HAP-1 (cell line): ENCODE results near the gene GMCL2.

Experiments used
- DNase-seq, 2 experiments: peaks; one replicate each; pipeline ENCODE4 v3.0.0-alpha.2; 2016 to 2020; ENCODE audit warnings: low spot score in 2 of 2
- H3K27me3 ChIP-seq: fragments of 250-450 bp; sonication (Bioruptor Pico); 2 replicates; pipeline ENCODE4 v1.5.1; 2020; ENCODE audit warnings: low read depth, mild to moderate bottlenecking, moderate library complexity
- H3K36me3 ChIP-seq: fragments of 250-450 bp; sonication (Bioruptor Pico); replicated peaks from 2 replicates; pipeline ENCODE4 v1.5.1; 2020; ENCODE audit warnings: mild to moderate bottlenecking
- H3K4me1 ChIP-seq: fragments of 250-450 bp; sonication (Bioruptor Pico); 2 replicates; pipeline ENCODE4 v1.5.1; 2020; ENCODE audit warnings: mild to moderate bottlenecking
- H3K4me3 ChIP-seq: fragments of 250-450 bp; sonication (Bioruptor Pico); 2 replicates; pipeline ENCODE4 v1.5.1; 2020; ENCODE audit warnings: mild to moderate bottlenecking, moderate library complexity
- H3K9me3 ChIP-seq: fragments of 250-450 bp; sonication (Bioruptor Pico); 2 replicates; pipeline ENCODE4 v1.5.1; 2020; ENCODE audit warnings: mild to moderate bottlenecking, moderate library complexity
- in situ Hi-C: fragments of 300-500 bp; cut with MboI; formaldehyde crosslinking; loops from 3 replicates; pipeline ENCODE4 v1.14.3; 2020; ENCODE audit warnings: low sequenced_read_pairs, inconsistent platforms, mixed read lengths

The GMCL2 gene

DNA sequence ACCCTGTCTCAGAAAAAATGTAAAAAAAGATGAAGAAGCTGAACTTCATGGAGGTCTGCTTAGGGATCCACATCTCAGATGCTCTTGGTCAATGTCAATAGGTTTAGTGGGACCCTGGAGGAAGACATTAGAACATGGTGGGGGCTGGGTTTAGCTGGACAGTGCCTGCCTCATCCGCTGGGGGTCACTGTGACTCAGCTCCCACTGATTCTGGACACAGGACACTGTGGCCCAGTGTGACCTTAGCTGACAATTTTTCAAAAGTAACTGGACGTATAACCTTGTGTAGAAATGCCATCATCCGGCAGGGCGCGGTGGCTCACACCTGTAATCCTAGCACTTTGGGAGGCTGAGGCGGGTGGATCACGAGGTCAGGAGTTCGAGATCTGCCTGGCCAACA, 9.8 kb upstream of the GMCL2 start:
- no peaks in the 10 kb centered on the region for H3K36me3 ChIP-seq
- in situ Hi-C loops, result no loop called here
- no peak for DNase-seq

GRCh38 chr5:178196281-178196812, 9.2 kb upstream of the GMCL2 start:
- Histone ChIP-seq H3K4me3 (no peak overlapping the region), H3K4me1 (no peaks in the 10 kb centered on the region), H3K27me3 (peaks cover 3% of the 10 kb centered on the region; the same call in 1 of the 2 replicates), H3K36me3 (no peaks in the 10 kb centered on the region), H3K9me3 (no peaks in the 10 kb centered on the region; the same call in 1 of the 2 replicates)
- in situ Hi-C loops, result no loop called here
- no peak for DNase-seq

More for the DNA sequence above, 9.8 kb upstream of the GMCL2 start:
- H3K4me3 ChIP-seq, result no peak overlapping the region
- no peaks in the 10 kb centered on the region for H3K4me1 ChIP-seq
- peaks cover 3% of the 10 kb centered on the region; the same call in 1 of the 2 replicates for H3K27me3 ChIP-seq
- no peaks in the 10 kb centered on the region; the same call in 1 of the 2 replicates for H3K9me3 ChIP-seq

DNA sequence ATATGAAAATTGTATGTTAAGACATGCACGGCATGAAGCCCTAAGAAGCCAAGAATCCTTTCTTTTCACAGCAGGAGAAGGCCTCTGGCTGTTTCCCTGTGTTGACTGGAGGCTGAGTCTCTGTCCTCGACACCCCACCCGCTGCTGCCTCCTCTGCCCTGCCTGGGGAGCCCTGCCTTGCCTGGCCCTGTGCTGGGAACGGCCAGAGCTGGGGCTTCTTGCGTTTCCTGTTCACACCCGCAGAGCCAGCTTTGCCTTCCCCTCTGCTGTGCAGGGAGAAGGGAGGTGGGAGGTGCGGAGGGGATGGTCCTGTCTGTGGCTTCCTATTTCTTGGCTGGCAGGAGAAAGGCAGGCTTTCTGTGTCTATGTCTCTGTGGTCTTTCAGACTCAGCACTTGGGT, 6.9 kb upstream of the GMCL2 start:
- H3K9me3 ChIP-seq, result no peaks in the 10 kb centered on the region; the same call in 1 of the 2 replicates
- in situ Hi-C loops, result no loop called here
- DNase-seq, result no peak
- H3K36me3 ChIP-seq, result no peaks in the 10 kb centered on the region
- no peaks in the 10 kb centered on the region for H3K4me1 ChIP-seq
- H3K4me3 ChIP-seq, result no peak overlapping the region
- H3K27me3 ChIP-seq, result peaks cover 3% of the 10 kb centered on the region; the same call in 1 of the 2 replicates

DNA sequence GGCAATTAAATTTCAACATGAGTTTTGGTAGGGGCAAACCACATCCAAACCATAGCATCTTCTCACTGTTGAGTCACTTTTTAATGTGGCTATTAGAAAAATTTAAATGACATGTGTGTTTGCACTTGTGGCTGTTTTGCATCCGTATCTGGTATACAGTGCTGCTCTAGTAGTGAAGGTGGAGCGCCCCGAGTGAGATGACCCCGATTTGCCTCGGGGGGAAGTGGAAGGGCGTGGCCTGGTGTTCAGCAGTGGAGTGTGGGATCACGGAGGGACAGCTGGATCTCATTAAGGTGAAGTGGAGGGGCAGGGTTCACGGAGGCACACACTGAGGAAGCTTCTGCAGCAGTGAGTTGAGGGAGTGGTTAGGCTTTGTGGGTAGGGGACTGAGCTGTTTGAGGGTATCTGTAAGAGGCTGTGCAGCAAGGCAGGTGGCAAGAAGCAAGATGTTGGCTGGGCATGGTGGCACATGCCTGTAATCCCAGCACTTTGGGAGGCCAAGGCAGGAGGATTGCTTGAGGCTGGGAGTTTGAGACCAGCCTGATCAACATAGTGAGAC, 6.2 kb upstream of the GMCL2 start:
- no peaks in the 10 kb centered on the region; the same call in 1 of the 2 replicates for H3K9me3 ChIP-seq
- H3K4me1 ChIP-seq, result no peaks in the 10 kb centered on the region
- in situ Hi-C loops, result no loop called here
- H3K4me3 ChIP-seq, result no peak overlapping the region
- no peak for DNase-seq
- H3K36me3 ChIP-seq, result no peaks in the 10 kb centered on the region
- peaks cover 3% of the 10 kb centered on the region; the same call in 1 of the 2 replicates for H3K27me3 ChIP-seq

GRCh38 chr5:178192787-178193186, 5.6 kb upstream of the GMCL2 start:
- H3K4me3 ChIP-seq, result no peak overlapping the region

GRCh38 chr5:178192244-178192643, 5.1 kb upstream of the GMCL2 start:
- in situ Hi-C loops, result no loop called here
- Histone ChIP-seq H3K4me3 (no peak overlapping the region), H3K9me3 (no peaks in the 10 kb centered on the region; the same call in 1 of the 2 replicates), H3K36me3 (no peaks in the 10 kb centered on the region), H3K27me3 (peaks cover 3% of the 10 kb centered on the region; the same call in 1 of the 2 replicates), H3K4me1 (no peaks in the 10 kb centered on the region)
- DNase-seq, result no peak

More at GRCh38 chr5:178192787-178193186, 5.6 kb upstream of the GMCL2 start:
- Histone ChIP-seq H3K9me3 (no peaks in the 10 kb centered on the region; the same call in 1 of the 2 replicates), H3K36me3 (no peaks in the 10 kb centered on the region), H3K4me1 (no peaks in the 10 kb centered on the region), H3K27me3 (peaks cover 3% of the 10 kb centered on the region; the same call in 1 of the 2 replicates)
- DNase-seq, result no peak
- in situ Hi-C loops, result no loop called here

GRCh38 chr5:178191661-178192060, 4.5 kb upstream of the GMCL2 start:
- in situ Hi-C loops, result no loop called here
- H3K4me1 ChIP-seq, result no peaks in the 10 kb centered on the region; the same call in 1 of the 2 replicates
- no peaks in the 10 kb centered on the region for H3K36me3 ChIP-seq
- no peak overlapping the region for H3K4me3 ChIP-seq
- H3K27me3 ChIP-seq, result peaks cover 3% of the 10 kb centered on the region; the same call in 1 of the 2 replicates
- no peak for DNase-seq
- no peaks in the 10 kb centered on the region; the same call in 1 of the 2 replicates for H3K9me3 ChIP-seq

GRCh38 chr5:178189433-178189832, 2.3 kb upstream of the GMCL2 start:
- no peak for DNase-seq
- in situ Hi-C loops, result no loop called here
- peaks cover under 1% of the 10 kb centered on the region; the same call in 1 of the 2 replicates for H3K27me3 ChIP-seq
- H3K36me3 ChIP-seq, result no peaks in the 10 kb centered on the region
- peaks cover 5% of the 10 kb centered on the region for H3K4me1 ChIP-seq
- no peak overlapping the region for H3K4me3 ChIP-seq
- H3K9me3 ChIP-seq, result no peaks in the 10 kb centered on the region; the same call in 1 of the 2 replicates

DNA sequence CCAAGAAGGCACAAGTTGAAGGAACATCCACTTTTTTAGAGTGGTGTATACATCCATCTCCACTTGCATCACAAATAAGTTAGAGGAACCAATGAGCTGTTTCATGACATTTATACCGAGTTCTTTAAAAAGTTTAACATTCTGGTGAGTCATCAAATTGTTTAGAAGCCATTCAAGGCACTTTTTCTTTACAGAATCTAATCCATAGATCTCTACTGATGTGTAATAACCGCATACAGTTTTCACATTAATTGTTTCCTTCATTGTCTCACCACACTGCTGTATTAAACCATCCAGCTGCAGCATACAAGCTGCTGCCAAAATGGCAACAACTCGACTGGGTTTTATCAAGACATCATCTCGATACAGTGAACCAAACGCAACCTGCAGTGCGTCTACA, 744 bp downstream of the GMCL2 start:
- peaks cover 5% of the 10 kb centered on the region for H3K4me1 ChIP-seq
- H3K9me3 ChIP-seq, result no peaks in the 10 kb centered on the region
- no peaks in the 10 kb centered on the region for H3K36me3 ChIP-seq
- no peak for DNase-seq
- no peaks in the 10 kb centered on the region for H3K27me3 ChIP-seq
- in situ Hi-C loops, result no loop called here
- H3K4me3 ChIP-seq, result no peak overlapping the region

DNA sequence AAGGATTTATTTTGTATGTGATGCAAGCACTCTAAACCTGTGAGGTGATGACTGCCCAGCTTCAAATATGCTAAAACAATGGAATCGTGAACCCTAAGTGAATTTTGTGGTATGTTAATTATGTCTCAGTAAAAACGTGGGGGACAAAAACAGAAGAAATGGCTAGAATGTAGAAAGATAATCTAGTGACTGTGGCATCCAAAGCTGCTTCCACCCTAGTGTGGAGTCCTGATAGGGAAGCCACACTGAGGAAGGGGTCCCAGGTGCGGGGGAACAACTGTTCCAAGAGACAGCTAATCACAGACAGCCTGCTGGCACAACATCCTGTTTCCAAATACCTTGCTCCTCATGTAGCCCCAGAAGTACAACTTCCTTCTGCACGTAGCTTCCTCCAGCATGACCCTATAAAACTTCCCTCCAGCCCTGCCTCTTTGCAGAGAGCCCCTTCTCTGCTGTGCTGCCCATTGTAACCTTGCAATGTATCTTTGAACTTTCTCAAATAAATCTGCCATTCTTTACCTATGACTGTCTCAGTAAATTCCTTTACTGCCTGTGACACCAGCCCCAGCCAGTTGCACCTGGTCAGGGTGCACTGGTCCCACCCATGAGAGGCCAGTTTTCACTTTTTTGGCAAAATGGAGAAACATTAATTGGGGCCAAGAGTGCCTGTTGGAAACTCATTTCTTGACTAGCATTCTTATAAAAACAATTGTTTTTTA, 4.9 kb downstream of the GMCL2 start:
- Histone ChIP-seq H3K4me3 (no peak overlapping the region), H3K27me3 (no peaks in the 10 kb centered on the region), H3K36me3 (no peaks in the 10 kb centered on the region), H3K9me3 (no peaks in the 10 kb centered on the region), H3K4me1 (peaks cover 5% of the 10 kb centered on the region)
- in situ Hi-C loops, result no loop called here
- no peak for DNase-seq

GRCh38 chr5:178180141-178180863, 6.9 kb downstream of the GMCL2 start:
- no peaks in the 10 kb centered on the region for H3K9me3 ChIP-seq
- H3K36me3 ChIP-seq, result no peaks in the 10 kb centered on the region
- DNase-seq, result no peak
- no peak overlapping the region for H3K4me3 ChIP-seq
- H3K4me1 ChIP-seq, result no peaks in the 10 kb centered on the region
- in situ Hi-C loops, result no loop called here
- H3K27me3 ChIP-seq, result no peaks in the 10 kb centered on the region

- DNase-seq, result no peak
- no peaks in the 10 kb centered on the region for H3K4me1 ChIP-seq
Measured at GRCh38 chr5:178177569-178177968, 9.6 kb downstream of the GMCL2 start.

DNA sequence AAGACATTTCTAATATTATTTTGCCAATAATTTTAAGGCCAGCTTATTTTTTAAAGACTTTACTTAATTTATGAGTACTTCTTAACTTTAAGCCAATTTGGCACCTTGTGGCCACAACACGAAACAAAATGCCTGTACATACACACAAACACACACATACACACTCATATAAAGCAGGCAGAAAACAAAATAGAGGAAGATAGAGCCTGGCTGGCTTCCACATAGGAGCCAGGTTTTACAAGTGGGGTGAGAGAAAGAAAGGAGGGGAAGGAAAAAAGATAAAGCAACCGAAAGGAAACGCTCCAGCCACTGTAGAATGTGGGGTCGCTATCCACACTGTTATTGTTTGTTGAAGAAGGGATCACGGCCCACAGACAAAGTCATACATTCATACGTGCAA, 10.4 kb downstream of the GMCL2 start:
- H3K36me3 ChIP-seq, result no peaks in the 10 kb centered on the region
- H3K9me3 ChIP-seq, result no peaks in the 10 kb centered on the region
- H3K4me1 ChIP-seq, result no peaks in the 10 kb centered on the region
- H3K27me3 ChIP-seq, result no peaks in the 10 kb centered on the region
- H3K4me3 ChIP-seq, result no peak overlapping the region
- in situ Hi-C loops, result no loop called here
- no peak for DNase-seq

More at GRCh38 chr5:178177569-178177968, 9.6 kb downstream of the GMCL2 start:
- Histone ChIP-seq H3K9me3 (no peaks in the 10 kb centered on the region), H3K27me3 (no peaks in the 10 kb centered on the region), H3K36me3 (no peaks in the 10 kb centered on the region), H3K4me3 (no peak overlapping the region)
- in situ Hi-C loops, result no loop called here
